ENCODE data around the gene OMP. TPM values are rescaled to one million over a fixed set of nuclear protein-coding genes. Genes with fewer than 3 reads are reported as not detected.

OMP gene
- total and polyA plus RNA-seq, 2 of the 4 experiments (the other 2 are of a cell fraction), result 0.27 TPM; not detected in 1

DNA sequence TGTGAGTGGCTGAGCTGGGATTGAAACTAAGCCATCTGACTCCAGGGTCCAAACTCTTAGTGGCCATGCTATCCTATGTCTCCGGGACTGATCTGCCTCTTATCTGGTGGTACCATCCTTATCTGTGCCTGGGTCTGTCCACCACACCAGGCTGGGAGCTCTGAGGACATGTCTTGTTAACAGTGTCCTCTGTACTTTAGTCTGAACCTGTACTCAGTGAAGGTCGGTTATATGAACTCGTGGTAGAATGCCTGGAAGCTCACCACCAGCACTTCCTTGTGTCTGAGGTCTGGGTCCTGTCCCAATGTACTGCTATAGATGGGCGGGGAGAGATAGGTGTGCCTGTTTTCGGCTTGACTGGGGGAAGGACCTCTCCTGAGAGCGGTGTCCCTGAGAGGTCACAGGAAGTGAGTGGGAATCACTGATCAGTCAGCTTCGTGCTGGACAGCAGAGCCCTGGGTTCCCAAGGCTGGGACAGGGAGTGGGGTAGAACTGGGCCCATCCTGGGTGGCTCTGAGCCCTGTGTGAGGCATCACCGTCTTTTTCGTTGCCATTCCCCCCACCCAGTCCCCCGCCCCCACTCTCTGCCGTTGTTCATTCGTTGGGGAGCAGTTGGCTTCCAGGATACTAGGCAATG is 34.3 kb downstream of the OMP start:
- Histone ChIP-seq H3K23ac (ENCODE audit: low read depth, low read length) (no peak overlapping the region), H3K14ac (replicated peaks; ENCODE audit: low read depth, low read length) (no peak overlapping the region), H3K27me3 (ENCODE audit: control insufficient read depth, insufficient read depth, low read length) (peaks cover 5% of the 10 kb centered on the region; the same call in 1 of the 2 replicates), H3K79me1 (ENCODE audit: low read depth in 1 of 2, low read length in 2 of 2) (no peaks in the 10 kb centered on the region), H2AK5ac (ENCODE audit: low read depth, low read length) (no peak overlapping the region), H2BK15ac (ENCODE audit: low read depth, low read length) (no peak overlapping the region), H4K8ac (ENCODE audit: low read depth in 2 of 2, low read length in 2 of 2) (no peak overlapping the region; a peak in 1 of 4 replicates), H2AK9ac (replicated peaks; ENCODE audit: low read depth, low read length, poor library complexity) (no peak overlapping the region), H3K9me3 (ENCODE audit: control insufficient read depth, insufficient read depth, low read length) (no peaks in the 10 kb centered on the region), H4K20me1 (ENCODE audit: insufficient read depth, low read length) (no peaks in the 10 kb centered on the region), H3K4me3 (ENCODE audit: insufficient read depth, low read depth, low read length) (no peak overlapping the region), H3K4me1 (ENCODE audit: control insufficient read depth, insufficient read depth, low read length) (no peaks in the 10 kb centered on the region), H3K4me2 (ENCODE audit: low read depth, low read length) (no peak overlapping the region), H3K36me3 (ENCODE audit: control insufficient read depth, insufficient read depth, low read length) (no peaks in the 10 kb centered on the region), H4K91ac (ENCODE audit: insufficient read depth, low read depth, low read length) (no peak overlapping the region), H3K9me1 (ENCODE audit: insufficient read depth, low read length) (no peaks in the 10 kb centered on the region), H3K9ac (ENCODE audit: low read depth, low read length) (no peak overlapping the region), H2BK20ac (ENCODE audit: low read depth, low read length) (no peak overlapping the region), H2BK5ac (ENCODE audit: low read depth, low read length, poor library complexity, severe bottlenecking) (no peak overlapping the region), H3K18ac (ENCODE audit: low read depth, low read length) (no peak overlapping the region), H2BK120ac (ENCODE audit: low read depth, low read length) (no peak overlapping the region), H3K4ac (ENCODE audit: low read depth, low read length) (no peak overlapping the region), H3K27ac (ENCODE audit: insufficient read depth, low read length) (no peak overlapping the region), H3K56ac (ENCODE audit: extremely low read depth, insufficient read depth, low read length) (no peak overlapping the region), H2AFZ (replicated peaks; ENCODE audit: low read length, poor library complexity) (no peak overlapping the region), H4K5ac (ENCODE audit: low read depth, low read length) (no peak overlapping the region)
- in situ Hi-C loops (cut with MboI; ENCODE audit: low sequenced_read_pairs), result no loop called here
- DNase-seq, result no peak
- intact Hi-C loops (cut with micrococcal nuclease), result no loop called here
- CTCF ChIA-PET, result interaction anchor here (1.1 kb wide), 1 partner anchor 9 kb away, joined by 3 read pairs; the partner anchor contains the start of gene MYO7A
- BruUV-seq (replicated peaks), result no TSS peak
- ATAC-seq (ENCODE audit: low read depth), result no peak
- POLR2A ChIA-PET (ENCODE audit: unreplicated experiment), result no interaction called here
- dilution Hi-C loops (cut with HindIII; ENCODE audit: low sequenced_read_pairs, unreplicated experiment), result no loop called here
- WGBS, 2 experiments (ENCODE audit: extremely low coverage in 2 of 2, insufficient read length in 1 of 2), result 75% methylated on average over 2 of the region's 12 CpGs; no CpG with 5 or more reads in 1 of the 2 experiments
- TF ChIP-seq, protein P1, sequence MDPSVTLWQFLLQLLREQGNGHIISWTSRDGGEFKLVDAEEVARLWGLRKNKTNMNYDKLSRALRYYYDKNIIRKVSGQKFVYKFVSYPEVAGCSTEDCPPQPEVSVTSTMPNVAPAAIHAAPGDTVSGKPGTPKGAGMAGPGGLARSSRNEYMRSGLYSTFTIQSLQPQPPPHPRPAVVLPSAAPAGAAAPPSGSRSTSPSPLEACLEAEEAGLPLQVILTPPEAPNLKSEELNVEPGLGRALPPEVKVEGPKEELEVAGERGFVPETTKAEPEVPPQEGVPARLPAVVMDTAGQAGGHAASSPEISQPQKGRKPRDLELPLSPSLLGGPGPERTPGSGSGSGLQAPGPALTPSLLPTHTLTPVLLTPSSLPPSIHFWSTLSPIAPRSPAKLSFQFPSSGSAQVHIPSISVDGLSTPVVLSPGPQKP (IDR thresholded peaks at IDR 0.05; ENCODE audit: borderline replicate concordance, low read depth, low read length), result no peak
- no peak for TF ChIP-seq SMC3 (IDR thresholded peaks at IDR 0.05; ENCODE audit: low read depth, low read length)

Data from IMR-90 (cell line).